SK-N-MC (cell line): Measurements from ENCODE around the gene EIF2B4.

Experiments
- EZH2 ChIP-seq: fragments of 200-600 bp; sonication (generic); IDR thresholded peaks from one replicate; pipeline ENCODE4 v1.6.1; 2017; ENCODE audit warnings: antibody characterized with exemption
- POLR2AphosphoS5 ChIP-seq: IDR thresholded peaks from 2 replicates; pipeline ENCODE4 v1.6.1; 2012; ENCODE audit warnings: mild to moderate bottlenecking, low read depth, low read length, borderline replicate concordance

DNA sequence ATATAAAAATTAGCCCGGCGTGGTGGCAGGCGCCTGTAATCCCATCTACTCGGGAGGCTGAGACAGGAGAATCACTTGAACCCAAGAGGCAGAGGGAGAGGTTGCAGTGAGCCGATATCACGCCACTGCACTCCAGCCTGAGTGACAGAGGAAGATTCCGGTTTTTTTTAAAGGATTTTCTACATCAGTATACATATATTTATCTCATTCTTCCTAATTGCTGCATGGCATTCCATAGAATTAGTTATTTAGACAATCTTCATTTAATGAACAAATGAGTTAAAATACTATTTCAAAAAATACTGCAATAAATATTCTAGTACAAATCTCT is 15.6 kb downstream of the EIF2B4 start:
- TF ChIP-seq POLR2AphosphoS5, result no peak
- TF ChIP-seq EZH2, result no peak
